ENCODE data around the gene COG5.

- TF ChIP-seq EZH2 (IDR thresholded peaks at IDR 0.05; ENCODE audit: borderline replicate concordance, low read depth, low read length, poor library complexity, severe bottlenecking), result no peak
- TF ChIP-seq, protein P1, sequence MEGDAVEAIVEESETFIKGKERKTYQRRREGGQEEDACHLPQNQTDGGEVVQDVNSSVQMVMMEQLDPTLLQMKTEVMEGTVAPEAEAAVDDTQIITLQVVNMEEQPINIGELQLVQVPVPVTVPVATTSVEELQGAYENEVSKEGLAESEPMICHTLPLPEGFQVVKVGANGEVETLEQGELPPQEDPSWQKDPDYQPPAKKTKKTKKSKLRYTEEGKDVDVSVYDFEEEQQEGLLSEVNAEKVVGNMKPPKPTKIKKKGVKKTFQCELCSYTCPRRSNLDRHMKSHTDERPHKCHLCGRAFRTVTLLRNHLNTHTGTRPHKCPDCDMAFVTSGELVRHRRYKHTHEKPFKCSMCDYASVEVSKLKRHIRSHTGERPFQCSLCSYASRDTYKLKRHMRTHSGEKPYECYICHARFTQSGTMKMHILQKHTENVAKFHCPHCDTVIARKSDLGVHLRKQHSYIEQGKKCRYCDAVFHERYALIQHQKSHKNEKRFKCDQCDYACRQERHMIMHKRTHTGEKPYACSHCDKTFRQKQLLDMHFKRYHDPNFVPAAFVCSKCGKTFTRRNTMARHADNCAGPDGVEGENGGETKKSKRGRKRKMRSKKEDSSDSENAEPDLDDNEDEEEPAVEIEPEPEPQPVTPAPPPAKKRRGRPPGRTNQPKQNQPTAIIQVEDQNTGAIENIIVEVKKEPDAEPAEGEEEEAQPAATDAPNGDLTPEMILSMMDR (conservative IDR thresholded peaks at IDR 0.05; ENCODE audit: low read depth, low read length), result no peak
These were observed 182.3 kb downstream of the COG5 start for GRCh38 chr7:107381453-107381852.
